Astrocyte of the spinal cord (primary cell): ENCODE measurements around the gene MAP7.

Experiments
- DNase-seq: peaks from one replicate; pipeline ENCODE4 v3.0.0; 2011; ENCODE audit warnings: low read depth, low spot score
- H3K4me3 ChIP-seq: 2 replicates; pipeline ENCODE4 v1.5.1; 2011; ENCODE audit warnings: low read depth, mild to moderate bottlenecking, low read length, moderate library complexity
- in situ Hi-C: cut with HindIII; loops from 2 replicates; pipeline ENCODE4 v1.10.0; 2017; ENCODE audit warnings: low sequenced_read_pairs
- TF ChIP-seq, protein P1 (sequence below): IDR thresholded peaks from 2 replicates; pipeline ENCODE4 v1.5.1; 2012; ENCODE audit warnings: low read depth, mild to moderate bottlenecking, low read length, inconsistent platforms

The MAP7 gene

DNA sequence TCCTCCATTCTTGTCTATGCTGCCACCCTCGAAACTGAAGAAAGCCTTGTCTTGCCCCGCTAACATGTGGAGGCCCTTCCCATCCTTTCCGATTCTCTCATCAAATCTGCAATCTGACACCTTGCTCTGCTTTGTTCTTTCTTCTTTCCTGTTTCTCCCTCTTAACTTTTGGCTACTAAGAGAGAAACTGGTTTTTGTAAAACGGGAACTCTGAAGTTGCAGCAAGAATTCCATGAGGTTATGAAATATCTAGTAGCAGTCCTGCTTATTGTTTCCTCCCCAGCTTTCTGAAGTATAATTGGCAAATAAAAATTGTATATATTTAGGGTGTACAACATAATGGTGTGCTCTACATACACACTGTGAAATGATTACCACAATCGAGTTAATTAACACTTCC, 80.2 kb downstream of the MAP7 start:
- no peak for DNase-seq
- TF ChIP-seq, protein P1, sequence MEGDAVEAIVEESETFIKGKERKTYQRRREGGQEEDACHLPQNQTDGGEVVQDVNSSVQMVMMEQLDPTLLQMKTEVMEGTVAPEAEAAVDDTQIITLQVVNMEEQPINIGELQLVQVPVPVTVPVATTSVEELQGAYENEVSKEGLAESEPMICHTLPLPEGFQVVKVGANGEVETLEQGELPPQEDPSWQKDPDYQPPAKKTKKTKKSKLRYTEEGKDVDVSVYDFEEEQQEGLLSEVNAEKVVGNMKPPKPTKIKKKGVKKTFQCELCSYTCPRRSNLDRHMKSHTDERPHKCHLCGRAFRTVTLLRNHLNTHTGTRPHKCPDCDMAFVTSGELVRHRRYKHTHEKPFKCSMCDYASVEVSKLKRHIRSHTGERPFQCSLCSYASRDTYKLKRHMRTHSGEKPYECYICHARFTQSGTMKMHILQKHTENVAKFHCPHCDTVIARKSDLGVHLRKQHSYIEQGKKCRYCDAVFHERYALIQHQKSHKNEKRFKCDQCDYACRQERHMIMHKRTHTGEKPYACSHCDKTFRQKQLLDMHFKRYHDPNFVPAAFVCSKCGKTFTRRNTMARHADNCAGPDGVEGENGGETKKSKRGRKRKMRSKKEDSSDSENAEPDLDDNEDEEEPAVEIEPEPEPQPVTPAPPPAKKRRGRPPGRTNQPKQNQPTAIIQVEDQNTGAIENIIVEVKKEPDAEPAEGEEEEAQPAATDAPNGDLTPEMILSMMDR = no peak
- H3K4me3 ChIP-seq = no peak overlapping the region
- in situ Hi-C loops = no loop called here

DNA sequence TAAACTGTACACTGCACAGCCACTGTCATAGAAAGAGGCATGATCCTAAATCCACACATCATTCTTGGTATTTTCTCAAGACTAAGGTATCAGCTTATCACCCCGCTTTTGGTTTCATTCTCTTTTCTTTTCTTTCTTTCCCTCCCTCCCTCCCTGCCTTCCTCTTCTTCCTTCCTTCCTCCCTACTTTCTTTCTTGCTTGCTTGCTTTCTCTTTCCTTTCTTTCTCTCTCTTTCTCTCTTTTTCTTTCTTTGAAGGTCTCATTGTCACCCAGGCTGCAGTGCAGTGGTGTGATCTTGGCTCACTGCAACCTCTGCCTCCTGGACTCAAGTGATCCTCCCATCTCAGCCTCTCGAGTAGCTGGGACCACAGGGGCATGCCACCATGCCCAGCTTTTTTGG, 81.1 kb downstream of the MAP7 start:
- no peak overlapping the region for H3K4me3 ChIP-seq
- no peak for DNase-seq
- TF ChIP-seq, protein P1 = no peak
- in situ Hi-C loops = no loop called here

DNA sequence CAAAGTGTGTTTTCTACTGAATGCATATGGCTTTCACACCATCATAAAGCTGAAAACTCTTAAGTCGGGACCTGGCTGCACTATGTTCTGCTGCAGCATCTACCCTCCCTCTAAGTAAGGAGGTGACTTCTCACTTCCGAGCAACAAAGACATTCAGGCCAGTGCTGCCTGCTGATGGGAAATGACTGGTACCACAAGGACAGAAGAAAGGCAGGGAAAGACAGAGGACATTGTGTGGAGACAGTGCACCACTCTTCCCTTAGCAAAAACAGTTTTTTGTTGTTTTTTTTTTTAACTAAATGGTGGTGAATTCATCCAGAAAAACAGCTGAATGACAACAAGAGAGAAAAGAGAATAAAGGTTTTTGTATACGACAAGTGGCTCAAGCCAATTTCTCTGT, 81.5 kb downstream of the MAP7 start:
- no peak overlapping the region for H3K4me3 ChIP-seq
- TF ChIP-seq, protein P1 = no peak
- no peak for DNase-seq
- in situ Hi-C loops = no loop called here

DNA sequence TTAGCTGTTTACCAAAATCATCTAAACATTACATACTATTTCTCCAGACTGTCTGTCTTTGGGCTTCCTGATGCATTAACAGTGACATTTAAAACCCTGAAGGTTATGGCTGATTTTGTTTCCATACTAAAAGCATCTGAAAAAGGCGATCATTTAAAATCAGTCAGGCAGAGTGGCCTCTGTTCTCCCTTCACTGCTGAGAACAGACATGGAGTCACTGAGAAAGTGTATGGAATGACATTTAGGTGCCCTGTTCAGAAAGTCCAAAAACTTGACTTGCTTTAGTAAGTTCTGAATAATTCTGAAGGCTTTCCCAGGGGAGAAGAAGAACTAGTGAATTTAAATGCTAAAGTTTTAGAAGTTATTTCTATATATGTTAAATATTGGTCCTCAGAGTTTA, 83.0 kb downstream of the MAP7 start:
- TF ChIP-seq, protein P1 = no peak

DNA sequence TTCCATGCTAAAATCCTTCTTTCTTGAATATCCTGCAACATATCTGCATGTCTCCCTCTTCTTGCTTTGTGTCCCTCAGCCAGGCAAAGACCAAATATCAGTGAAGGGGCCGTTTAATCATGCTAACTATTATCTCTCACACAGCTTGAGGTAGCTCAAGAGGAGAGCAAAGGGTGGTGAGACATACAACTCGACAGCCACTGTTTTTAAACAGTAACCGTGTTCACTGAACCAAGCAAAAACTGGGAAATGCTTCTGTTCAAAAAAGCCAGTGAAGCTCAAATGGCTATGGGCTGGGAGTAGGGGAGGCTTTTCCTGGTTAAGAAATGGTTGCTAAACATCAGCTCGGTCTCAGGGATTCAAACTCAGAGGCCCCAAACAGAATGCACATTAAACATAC, 83.4 kb downstream of the MAP7 start:
- in situ Hi-C loops = no loop called here
- TF ChIP-seq, protein P1 = no peak
- H3K4me3 ChIP-seq = no peak overlapping the region
- DNase-seq = no peak

More for the DNA sequence above, 83.0 kb downstream of the MAP7 start:
- in situ Hi-C loops = no loop called here
- no peak for DNase-seq
- no peak overlapping the region for H3K4me3 ChIP-seq

DNA sequence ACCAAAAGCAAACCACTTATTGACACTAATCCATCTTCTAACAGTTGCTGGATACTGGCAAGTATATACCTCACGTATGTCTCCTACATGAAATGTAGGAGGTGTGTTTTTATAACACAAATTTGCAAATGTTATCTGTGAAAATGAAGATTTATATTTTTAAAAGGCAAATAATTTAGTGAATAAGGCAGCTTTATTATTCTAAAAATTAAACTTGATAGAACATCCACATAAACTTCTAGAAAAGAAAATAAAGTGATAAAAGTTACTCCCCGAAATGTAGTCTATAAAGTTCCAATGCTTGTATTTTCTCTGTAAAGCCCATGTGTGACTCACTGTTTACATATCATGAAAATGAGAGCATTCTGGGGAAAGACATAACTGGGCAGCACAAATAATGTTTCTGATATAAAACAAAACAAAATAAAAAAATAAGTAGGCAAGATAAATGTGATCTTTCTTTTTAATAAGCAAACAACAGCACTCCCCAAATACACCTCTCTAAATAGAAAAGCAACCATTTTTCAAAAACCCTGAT, 84.4 kb downstream of the MAP7 start:
- in situ Hi-C loops = no loop called here
- TF ChIP-seq, protein P1 = no peak
- no peak overlapping the region for H3K4me3 ChIP-seq
- DNase-seq = no peak

DNA sequence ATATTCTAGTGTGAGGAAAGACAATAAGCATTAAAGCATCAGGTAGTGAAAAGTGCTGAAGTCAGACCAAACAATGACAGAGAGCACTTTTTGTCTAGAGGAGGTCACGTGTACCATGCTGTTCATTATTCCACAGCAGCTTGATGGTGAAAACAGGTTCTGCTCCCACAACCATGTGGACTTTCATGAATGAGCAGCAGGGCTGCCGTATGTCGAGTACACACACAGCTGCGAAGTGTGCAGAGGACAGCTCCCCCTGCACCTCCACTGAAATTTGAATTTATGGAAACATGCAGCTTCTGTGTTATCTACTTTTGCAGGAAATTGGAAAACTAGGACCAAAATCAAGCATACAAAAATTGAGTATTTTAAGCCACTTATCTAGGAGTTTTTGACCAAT, 85.3 kb downstream of the MAP7 start:
- TF ChIP-seq, protein P1 = no peak
- H3K4me3 ChIP-seq = no peak overlapping the region
- DNase-seq = no peak
- in situ Hi-C loops = no loop called here
